ENCODE data around the gene GIGYF1.
A peak's percentile ranks its signal among the peaks of the same experiment; 100 is the strongest.

- TF ChIP-seq DBP (CRISPR knock-in tag; IDR thresholded peaks at IDR 0.05; ENCODE audit: not compliant biosample characterization) (no peak), REST (IDR thresholded peaks at IDR 0.05; ENCODE audit: borderline replicate concordance in 1 of 2, low read depth in 1 of 2, low read length in 2 of 2) (no peak), NR2C2 (CRISPR knock-in tag; IDR thresholded peaks at IDR 0.05; ENCODE audit: borderline replicate concordance) (no peak), POLR2A (IDR thresholded peaks at IDR 0.05; ENCODE audit: insufficient read depth in 1 of 2, low read depth in 2 of 2, low read length in 2 of 2) (peak in 1 of 2 experiments; percentile 58; a peak in 1 of 4 replicates)
Measured at GRCh38 chr7:100673302-100673941, 20.6 kb downstream of the GIGYF1 start, which contains the start of gene GNB2.

Measured in HepG2 (cell line).